AG08396 (cell line): Measurements from ENCODE around the gene PRDM16.

Source experiments
- DNase-seq: peaks from one replicate; pipeline ENCODE4 v3.0.0; 2012; ENCODE audit warnings: low spot score, mixed read lengths

Gene PRDM16

DNA sequence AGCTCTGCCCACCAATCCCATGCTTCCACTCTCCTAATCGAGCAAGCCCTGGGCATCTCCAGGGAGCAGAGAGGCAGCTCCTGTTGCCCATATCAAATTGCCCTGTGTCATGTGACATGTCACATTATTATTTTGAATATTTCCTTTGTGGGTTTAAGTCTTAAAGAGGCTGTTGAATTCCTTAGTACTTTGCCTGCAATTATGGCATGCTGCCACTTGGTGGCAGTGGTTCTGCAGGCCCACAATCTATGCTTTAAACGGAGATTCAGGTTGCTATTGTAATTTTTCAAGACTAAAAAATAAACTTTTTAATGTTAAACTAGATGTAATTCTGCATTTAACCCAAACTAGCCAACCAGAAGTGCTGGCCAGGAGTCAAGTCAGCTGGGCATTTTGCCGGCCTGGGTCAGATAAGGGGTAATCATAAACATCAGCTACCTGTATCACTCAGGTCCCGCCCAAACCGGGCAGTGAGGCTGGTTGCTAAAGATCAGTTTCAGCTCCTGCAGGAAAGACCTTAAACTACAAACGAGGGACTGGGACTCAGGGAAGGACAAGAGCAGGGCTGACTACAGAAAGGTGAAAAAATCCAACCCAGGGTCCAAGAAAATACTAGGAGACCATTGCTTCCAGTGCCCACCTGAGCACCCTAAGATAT, 348.2 kb downstream of the PRDM16 start:
- DNase-seq: no peak

DNA sequence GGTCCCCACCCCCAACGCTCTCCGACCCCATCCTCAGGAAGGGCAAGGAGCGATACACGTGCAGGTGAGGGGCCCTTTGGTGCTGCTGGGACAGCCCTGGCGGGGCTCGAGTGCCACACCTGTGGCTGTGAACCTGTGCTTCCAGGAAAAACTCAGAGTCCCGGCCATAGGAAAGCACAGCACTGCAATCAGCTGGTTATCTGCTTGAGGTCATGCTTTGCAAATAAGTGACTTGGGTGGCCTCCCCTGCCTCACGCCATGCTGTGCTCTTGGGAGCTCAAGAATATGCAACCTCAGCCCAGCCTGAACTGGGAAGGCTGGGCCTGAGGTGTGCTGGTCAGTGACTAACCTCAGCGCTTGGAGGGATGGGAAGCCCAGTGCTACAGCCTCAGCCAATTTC, 348.9 kb downstream of the PRDM16 start:
- no peak for DNase-seq

DNA sequence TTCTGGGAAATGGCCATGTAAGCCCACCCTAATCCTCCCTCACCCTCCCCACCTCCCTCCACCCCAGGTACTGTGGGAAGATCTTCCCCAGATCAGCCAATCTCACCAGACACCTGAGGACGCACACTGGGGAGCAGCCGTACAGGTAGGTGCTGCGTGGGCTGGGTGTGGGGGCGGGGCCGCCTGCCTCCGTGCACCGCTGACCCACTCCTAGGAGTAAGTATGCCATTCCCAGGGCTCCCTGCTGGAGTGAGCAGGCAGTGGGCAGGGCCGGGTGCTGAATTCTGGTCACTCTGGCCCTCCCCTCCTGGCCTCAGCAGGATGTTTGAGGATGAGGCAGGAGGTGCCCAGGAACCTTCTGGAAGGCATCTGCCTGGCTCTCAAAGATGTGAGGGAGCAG, 349.6 kb downstream of the PRDM16 start:
- no peak for DNase-seq

DNA sequence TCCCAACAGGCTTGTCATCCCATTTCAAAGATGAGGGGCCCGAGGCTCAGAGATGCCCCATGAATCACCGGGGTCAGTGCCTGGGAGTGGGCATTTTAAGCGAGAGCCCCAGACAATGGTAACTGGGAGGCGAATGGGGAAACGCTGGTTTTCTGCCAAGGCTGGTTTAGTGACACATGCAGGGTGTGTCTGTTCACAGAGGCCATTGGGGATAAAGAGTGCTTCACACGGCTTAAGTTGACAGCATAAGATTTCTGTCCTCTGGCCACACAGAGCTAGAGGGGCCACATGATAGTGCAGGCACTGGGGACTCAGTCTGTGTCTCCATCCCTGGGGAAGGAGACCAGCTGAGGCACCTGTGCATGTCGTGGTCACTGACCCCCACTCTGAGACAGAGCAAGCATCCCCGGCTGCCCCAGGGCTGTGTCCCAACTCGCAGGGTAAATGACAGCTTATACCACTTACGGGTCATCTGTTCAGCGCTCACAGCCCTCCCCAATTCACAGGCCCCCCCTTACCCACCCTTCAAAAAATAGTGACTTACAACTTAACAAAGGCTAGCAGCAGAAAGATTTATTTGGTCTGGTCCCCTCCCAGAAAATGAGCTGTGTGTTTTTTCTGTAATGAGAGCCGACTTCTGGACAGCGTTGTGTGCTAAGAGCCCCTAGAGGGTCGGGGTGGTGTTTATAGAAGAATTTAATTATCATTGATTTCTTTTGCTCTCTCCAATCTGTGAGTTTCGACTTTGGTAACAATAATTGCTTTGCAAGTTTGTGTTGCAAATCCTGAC, 350.6 kb downstream of the PRDM16 start:
- peak; percentile 56 for DNase-seq

DNA sequence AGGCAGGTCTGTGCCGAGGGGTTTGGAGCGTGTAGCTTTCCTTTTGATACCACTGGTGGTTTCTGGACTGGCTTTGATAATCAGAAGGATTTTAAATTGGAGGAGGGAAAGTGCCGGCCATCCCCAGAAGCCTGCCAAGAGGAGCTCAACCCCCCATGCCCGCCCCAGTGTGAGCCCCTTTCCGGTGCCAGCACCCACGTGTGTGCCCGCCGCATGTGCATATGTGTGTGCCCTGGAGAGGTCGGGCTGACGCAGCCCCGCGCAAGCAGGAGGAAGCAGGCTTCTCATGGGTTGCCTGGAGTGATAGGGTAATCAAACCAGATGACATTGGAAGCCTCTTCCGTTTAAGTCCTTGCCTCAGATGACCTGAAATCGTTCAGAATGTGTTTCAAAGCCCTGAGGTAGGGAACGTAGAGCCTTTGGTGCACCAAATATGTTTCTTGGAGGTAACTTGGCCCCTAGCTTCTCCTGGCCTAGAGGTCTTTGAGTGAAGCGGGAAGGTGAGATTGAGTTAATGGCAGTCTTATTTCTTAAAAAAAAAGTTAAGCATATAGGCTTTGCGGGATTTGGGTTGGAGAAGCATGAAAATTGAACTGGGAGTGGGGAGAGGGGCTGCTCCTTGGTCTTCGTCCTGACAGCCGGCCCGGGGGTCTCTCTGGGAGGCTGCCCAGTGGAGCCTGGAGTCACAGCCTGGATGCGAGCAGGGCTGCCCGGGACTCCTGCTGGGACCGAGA, 351.4 kb downstream of the PRDM16 start:
- no peak for DNase-seq

DNA sequence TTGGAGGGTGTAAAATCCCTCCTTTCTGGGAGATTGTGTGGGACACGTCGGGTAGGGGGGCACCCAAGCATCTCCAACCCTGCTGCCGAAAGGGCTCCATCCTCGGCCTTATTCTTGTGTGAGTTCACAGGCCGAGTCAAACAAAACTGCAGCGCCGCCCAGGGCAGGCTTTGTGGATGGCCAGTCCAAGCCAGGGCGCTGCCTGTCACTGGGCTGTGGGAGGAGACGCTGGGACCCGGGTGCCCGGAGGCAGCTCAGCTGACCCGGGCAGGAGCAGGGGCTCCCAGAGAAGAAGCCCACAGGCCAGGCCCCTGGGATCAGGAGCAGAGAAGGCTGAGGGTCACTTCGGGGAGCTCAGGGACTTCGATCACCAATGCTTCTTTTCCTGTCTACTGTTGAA, 353.6 kb downstream of the PRDM16 start:
- no peak for DNase-seq

DNA sequence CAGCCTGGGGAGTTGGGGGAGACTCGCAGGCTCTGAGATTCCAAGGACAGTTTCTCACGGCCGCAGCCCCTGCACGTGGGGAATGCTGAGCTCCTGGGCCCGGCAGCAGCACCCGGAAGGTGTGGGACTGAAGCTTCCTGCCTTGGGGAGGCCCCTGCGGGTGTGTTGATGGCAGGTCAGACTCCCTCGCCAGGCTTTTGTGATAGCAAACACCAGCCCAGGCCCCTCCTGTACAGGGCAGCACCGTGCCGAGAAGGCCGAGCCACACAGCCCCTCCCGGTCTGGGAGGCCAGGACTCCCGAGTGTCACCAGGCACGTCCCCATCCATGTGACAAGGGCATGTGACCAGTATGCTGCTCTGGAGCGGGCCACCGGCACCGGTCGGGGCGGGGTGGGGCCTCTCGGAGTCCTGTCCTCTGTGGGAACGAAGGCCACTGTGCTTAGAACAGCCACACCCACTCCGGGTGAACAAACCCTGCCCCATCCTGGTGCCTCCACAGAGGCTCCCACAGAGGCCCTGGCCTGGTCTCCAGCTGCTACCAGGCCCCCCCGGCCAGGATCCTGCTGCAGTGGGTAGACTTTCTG, 354.3 kb downstream of the PRDM16 start:
- DNase-seq: no peak

DNA sequence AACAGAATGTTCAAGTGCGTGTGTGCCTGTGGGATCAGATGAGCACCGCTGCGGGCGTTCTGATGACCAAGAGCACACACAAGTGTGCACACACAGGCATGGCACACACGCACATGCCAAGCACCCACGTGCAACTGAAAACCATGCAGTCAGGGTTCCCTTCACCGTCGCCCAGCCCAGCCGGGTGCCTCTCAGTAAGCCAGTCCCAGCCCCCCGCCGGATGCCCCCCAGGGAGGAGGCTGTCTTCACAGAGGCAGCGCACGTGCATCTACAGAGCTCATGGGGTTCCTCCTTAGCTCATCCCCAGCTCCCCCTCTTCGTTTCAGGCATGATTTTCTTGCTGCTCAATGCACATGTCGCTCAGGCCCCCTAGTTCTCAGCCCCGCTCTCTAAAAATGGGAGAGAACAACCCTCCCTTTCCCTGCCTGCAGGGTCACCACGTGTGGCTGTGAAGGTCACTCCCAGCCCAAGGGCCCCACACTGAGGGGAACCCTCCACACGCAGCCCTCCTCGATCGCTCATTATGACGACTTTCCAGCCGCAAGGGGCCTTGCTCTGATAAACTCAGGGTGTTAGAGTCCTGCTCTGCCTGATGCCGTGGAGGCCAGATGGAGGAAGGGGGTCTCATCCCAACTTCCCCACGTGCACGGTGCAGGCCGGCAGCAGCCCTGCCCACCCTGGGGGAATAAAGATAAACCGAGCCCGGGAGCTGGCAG, 355.1 kb downstream of the PRDM16 start:
- DNase-seq: no peak

DNA sequence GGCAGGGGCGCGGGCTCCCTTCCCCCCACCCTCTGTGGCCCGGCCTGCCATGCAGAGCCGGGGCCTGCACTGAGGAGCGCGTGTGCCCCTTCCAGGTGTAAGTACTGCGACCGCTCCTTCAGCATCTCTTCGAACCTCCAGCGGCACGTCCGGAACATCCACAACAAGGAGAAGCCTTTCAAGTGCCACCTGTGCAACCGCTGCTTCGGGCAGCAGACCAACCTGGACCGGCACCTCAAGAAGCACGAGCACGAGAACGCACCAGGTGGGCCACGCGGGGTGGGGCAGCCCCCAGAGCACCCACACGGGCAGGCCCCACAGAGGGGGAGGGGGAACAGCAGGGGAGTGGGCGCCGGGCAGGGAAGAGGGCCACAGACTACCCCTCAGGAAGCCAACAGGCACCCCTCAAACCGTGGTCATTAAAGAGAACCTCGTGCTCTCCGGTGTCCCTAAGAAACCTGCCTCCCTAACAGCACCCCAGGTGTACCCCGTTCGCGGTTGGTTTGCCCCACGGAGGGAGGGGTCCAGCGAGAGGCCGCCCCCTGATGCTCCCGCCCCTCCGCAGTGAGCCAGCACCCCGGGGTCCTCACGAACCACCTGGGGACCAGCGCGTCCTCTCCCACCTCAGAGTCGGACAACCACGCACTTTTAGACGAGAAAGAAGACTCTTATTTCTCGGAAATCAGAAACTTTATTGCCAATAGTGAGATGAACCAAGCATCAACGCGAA, 356.6 kb downstream of the PRDM16 start:
- no peak for DNase-seq

DNA sequence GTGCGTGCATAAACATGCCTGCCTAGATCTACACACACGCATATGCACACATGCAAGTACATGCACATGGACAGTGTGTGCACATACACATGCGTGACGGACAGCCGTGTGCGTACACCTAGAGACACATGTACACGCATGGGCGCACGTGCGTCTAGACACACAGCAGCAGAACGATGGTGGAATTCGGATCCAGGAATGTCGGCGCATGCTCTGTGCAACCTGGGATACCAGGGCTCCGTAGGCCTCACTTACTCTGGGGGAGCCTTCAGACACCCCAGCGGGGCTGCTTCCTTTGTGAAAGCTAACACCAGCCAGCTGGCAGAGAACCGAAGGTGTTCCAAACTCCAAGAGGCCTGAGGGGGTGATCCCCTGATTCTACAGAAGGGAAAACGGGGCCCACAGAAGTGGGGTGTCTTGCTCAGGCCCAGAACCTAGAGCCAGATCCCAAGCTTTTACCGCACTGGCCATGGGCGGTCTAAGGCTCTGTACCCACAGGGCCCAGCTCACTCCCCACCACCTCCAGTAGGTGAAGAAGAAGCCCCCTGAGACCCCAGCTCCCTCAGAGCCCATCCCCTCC, 358.0 kb downstream of the PRDM16 start:
- no peak for DNase-seq

DNA sequence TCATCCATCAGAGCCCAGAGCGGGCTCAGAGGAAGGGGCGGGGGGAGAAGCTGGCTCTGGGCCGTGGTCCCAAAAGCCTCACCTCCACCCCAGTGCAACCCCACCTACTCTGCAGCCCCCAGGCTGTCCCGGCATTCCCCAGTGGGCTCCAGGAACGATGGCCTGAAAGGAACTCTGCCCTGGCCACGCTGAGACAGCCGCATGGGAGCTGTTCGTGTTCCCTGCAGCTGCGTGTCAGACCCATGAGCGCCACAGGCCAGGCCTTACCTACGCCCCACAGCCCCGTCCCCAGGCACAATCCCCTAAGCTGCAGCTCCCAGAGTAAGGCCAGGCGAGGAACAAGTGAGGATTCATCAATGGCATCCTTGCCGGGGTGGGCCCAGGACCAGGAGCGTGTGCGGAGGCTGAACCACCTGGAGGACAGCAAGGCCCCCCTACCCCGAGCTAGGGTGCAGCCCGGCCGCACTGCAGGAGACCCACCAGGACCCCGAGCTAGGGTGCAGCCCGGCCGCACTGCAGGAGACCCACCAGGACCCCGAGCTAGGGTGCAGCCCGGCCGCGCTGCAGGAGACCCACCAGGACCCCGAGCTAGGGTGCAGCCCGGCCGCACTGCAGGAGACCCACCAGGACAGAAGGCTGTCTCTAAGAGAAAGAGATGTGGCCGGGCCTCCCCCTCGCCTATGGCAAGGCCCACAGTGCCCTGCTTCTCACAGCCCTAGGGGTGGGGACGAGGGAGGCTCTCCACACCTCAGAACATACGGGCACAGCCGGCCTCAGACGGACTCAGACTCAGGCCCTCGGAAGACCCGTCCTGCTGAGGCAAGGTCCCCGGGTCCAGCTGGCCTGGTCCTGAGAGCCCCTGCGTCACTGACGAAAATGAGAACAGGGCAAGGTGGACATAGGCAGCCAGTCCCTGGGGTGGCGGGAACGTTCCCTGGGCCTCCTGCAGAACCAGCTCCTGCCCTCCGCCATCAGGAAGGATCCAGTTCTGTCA, 359.0 kb downstream of the PRDM16 start:
- no peak for DNase-seq

DNA sequence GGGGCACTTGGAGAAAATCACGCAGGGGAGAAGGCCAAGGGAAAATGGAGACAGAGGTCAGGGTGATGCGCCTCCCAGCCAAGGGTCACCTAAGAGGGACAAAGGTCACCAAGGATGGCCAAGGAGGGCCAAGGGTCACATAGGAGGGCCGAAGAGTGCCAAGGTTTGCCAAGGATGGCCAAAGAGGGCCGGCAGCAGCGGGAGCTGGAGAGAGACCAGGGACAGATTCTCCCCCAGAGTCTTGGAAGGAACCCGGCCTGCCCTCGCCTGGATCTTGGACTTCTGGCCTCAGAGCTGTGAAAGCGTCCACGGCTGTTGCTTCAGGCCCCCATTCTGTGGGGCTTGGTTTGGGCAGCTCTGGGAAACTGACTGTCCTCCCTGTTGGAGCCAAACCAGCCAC, 359.9 kb downstream of the PRDM16 start:
- DNase-seq: no peak

DNA sequence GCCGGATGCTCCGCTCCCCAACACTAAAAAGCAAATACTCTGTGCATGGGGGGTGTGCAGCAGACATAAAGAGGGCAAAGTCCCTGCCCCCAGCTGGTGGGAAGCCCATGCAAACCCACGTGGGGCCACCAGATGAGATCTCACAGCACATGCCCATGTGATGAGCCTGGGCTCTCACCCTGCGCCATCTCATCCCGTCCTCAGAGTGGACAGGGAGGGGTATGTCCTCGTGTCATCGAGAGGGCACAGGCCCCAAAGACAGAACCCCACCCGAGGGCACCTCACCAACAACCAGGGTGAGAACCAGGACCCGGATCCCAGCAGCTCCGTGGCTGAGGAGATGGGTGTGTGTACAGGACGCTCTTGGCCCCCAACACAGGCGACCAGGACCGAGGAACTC, 360.3 kb downstream of the PRDM16 start:
- no peak for DNase-seq

DNA sequence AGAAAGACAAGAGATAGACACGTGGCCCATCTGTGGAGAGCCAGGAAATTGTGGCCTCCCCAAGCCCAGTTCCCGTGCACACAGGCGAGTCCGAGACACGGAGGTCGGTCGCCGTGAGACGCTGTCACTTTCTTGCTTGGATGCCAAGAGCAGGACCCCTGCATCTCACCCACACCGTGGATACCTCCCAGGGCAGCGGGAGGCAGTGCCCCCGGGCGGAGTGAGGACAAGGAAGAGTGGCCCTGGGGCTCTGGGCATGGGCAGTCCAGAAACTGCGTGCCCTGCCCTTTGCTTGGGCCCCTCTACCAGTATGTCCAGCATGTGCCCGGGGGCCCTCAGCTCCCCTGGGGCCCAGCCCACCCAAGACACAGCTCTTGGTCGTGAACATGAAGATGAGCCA, 360.8 kb downstream of the PRDM16 start:
- DNase-seq: no peak

DNA sequence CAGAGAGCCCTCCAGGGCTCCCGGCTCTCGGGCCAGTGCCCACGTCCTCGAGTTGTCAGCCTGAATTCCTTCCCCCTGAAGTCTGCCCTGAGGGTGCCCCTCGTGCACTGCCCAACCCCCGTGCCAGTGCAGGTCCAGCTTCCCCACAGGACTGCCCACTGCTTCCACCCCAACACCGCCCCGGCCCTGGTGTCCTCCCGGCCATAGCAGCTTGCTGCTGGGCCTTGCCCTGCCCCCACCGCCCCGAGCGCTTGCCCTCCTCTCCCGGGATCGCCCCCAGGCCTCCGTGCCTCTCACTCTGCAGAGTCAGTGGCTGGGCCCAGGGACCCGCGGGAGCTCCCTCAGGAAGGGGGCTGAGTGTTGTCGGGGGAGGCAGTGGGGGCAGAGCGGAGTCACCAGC, 361.4 kb downstream of the PRDM16 start:
- DNase-seq: no peak

DNA sequence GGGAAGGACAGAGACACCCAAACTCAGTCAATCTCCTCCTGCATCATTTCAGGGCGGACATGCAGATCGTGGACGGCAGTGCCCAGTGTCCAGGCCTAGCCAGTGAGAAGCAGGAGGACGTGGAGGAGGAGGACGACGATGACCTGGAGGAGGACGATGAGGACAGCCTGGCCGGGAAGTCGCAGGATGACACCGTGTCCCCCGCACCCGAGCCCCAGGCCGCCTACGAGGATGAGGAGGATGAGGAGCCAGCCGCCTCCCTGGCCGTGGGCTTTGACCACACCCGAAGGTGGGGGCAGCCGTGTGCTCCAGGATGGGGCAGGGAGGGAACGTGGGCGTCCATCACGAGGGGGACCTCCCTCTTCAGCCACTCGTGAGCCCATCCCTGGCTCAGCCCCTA, 361.8 kb downstream of the PRDM16 start:
- no peak for DNase-seq

DNA sequence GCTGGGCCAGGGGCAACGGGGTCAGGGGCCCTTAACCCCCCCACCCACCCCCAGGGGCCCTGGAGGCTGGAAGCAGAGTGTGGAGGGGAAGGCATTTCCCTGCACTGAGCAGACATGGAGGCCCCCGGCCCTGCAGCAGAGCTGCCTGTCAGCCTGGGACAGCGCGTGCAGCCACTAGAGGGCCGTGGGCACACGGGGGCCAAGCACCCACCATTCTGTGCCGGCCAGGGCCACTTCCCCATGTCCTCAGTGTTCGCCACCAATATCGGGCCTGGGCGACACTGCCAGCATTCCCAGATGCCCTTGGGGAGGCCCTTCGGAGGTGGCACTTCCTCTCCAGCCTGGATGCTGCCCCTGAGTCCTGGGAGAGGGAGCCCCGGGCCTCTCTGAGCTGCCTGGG, 362.3 kb downstream of the PRDM16 start:
- DNase-seq: no peak

DNA sequence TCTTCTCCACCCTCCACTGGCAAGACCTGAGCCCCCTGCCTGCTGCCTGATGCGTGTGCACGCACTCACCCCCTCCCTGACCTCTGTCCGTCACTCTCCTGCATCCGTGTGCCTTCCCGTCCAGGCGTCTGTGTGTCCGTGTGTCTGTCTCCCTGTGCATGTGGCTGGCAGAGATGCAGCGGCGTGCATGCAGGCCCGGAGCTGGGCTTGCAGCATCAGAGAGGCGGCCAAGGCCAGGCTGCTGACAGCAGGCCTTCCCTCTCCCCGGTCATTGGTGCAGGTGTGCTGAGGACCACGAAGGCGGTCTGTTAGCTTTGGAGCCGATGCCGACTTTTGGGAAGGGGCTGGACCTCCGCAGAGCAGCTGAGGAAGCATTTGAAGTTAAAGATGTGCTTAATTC, 362.7 kb downstream of the PRDM16 start:
- no peak for DNase-seq

DNA sequence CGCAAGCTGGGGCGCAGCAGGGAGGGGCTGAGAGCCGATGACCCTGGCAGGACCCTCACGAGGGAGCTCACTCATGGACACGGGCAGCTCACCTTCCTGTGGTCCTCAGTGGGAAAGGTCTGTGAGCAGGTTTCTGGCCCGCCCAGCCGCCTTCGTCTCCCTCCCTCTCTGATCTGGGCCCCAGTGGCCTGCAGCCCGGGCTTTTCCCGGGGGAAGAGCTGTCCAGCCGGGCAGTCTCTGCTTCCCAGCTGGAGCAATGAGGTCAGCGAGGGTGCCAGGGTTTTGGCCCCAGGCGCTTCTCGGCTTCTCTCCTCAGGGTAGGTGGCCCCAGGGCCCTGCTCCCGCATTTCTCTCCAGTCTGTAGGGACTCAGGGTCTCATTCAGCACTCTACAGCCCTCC, 363.3 kb downstream of the PRDM16 start:
- DNase-seq: no peak

DNA sequence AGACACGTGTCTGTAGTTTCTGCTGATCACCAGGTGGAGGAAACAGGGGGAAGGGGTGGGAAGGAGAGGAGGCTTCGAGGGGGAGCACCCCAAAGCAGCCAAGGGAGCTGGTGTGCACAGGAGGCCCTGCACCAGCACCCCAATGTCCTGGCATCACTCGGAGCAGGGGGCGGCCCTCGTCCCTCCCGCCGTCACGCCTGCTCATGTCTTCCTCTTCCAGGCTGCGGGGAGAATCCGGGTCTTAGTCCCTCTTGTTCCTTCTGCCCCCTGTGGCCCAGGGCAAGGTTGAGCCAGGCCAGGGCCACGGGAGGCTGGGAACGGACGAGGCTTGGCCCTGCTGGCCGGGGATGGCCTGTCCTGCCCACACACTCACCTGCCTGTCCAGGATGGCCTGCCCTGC, 364.1 kb downstream of the PRDM16 start:
- no peak for DNase-seq
